GM19023 (cell line): ENCODE results near the gene SLC6A7.
"Not testable (repeated sequence)": the region's sequence is repeated elsewhere in the genome, so short reads cannot be mapped to it uniquely, and the experiment has no call there.

Source experiments
- ATAC-seq: cut with Tn5 transposase; IDR thresholded peaks from one replicate; pipeline ENCODE4 v1.9.1; 2021; ENCODE audit warnings: mild to moderate bottlenecking, moderate library complexity; ENCODE audit not compliant: unreplicated experiment

Gene SLC6A7

GRCh38 chr5:150239099-150239793 lies 49.4 kb downstream of the SLC6A7 start:
- no peak for ATAC-seq

DNA sequence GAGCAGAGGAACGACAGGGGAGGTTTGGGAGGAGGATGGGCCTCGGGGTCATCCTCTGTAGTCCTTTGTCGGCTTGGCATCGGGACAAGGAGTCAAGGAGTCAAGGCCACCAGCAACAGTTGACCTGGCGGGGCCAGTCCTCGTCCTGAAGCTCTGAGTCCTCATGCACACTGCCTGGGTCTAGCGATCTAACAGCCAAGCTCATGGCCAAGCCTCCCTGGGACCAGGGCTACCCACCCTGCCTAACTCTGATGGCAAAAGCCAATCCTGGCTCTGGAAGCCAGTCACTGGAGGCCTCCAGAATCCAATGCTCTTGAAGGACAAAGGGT lies 49.9 kb downstream of the SLC6A7 start:
- no peak for ATAC-seq

- no peak for ATAC-seq
Observed at GRCh38 chr5:150241298-150242160, 51.7 kb downstream of the SLC6A7 start.

DNA sequence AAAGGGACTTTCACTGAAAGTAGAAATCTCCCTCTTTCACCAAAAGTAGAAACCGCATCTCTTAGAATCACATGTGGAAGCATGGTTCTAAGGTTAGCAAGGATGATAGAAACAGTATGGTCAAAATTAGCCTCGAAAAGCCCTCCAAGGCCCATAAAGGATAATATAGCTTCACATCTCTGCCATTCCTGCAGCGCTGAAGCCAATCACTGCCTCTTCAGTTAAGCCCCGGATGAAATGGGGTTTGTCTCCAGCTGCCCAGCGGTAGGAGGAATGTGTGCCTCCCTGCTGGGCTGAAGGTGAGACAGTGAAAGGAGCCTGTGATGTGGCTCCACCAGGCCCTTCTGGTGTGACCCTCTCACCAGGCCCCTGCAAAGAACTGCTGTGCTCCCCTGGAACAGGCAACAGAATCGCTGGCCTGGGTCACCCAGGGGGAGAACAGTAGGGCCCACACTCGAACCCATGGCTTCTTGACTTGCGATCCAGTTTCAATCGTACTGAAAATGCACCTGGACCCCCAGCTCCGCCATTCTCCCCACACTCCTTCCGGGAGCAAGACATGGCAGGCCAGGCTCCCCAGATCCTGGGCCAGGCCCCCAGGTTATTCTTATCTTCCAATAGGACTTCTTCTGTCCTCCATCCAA lies 52.5 kb downstream of the SLC6A7 start:
- ATAC-seq: no peak

DNA sequence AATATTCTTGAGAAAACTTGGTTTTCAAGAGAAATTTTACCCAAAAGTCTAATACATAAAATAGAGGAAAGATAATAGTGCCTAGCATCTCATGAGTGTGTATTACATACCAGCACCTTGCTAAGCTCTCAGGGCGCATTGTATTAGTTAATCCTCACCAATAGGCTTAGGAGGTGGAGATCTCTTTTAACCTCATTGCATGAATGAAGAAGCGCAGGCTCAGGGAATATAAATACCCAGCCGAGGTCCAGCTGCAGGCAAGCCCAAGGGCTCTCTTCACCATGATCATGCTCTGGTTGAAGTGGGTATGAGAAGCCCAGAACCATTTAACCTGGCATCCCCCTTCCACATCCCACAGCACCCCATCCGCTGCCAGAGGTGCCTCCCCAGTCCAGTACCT lies 53.7 kb downstream of the SLC6A7 start:
- no peak for ATAC-seq

- no peak for ATAC-seq
Observed at GRCh38 chr5:150244209-150244608, 54.3 kb downstream of the SLC6A7 start.

DNA sequence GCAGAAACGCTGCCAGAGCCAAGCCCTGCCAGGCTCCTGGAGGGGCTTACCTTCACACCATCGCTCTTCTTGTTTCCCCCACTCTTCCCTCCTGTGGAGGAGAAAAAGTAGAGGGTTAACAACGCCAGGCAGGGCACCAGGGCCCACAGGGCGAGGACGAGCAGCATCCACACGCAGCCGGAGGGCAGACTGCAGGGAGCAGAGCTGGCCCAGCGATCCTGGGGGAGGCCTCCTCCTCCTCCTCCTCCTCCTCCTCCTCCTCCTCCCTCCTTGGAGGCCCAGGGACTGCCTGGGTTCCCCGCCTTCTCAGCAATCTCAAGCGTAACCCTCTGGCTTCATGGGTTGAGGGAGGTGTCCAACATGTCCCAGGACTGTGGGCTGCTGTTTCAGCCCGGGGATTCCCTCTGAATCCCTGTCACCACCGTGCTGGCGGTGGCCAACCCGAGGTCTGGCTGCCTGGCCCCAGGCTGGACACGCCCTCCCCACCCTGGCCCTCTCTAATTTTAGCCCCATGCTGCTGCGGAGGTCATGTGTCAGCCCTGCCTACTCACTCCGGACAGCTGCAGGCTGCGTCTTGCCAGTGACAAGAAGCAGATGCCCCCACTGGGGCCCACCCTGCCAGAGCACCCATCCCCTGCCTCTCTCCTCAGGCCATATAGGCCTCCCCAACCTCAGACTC lies 55.4 kb downstream of the SLC6A7 start:
- no peak for ATAC-seq

- no peak for ATAC-seq
Observed at GRCh38 chr5:150245808-150246207, 55.9 kb downstream of the SLC6A7 start.

DNA sequence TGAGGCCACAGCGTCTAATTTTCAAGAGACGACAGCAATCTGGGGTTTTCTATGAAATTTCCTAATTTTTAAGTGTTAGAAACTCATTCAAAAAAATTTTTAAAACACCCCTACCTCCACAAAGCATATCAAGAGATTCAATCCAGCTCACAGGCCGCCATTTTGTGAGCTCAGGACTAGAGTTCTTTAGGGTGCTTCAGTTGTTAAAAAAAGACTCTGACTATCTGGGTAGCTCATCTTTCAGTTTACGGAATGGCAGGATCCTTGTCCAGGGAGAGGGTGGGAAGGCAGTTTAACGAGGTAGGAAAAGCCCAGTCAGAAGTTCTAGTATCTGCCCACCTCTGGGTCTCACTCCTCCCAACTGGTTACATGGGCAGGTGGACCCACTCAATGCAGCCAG lies 56.6 kb downstream of the SLC6A7 start:
- ATAC-seq: no peak

- no peak for ATAC-seq
Observed at GRCh38 chr5:150246835-150247234, 57.0 kb downstream of the SLC6A7 start.

GRCh38 chr5:150247726-150248125 lies 57.9 kb downstream of the SLC6A7 start:
- ATAC-seq: no peak

GRCh38 chr5:150248493-150248892 lies 58.6 kb downstream of the SLC6A7 start:
- ATAC-seq: not testable (repeated sequence)

- no peak for ATAC-seq
Observed at GRCh38 chr5:150248946-150249345, 59.1 kb downstream of the SLC6A7 start.

DNA sequence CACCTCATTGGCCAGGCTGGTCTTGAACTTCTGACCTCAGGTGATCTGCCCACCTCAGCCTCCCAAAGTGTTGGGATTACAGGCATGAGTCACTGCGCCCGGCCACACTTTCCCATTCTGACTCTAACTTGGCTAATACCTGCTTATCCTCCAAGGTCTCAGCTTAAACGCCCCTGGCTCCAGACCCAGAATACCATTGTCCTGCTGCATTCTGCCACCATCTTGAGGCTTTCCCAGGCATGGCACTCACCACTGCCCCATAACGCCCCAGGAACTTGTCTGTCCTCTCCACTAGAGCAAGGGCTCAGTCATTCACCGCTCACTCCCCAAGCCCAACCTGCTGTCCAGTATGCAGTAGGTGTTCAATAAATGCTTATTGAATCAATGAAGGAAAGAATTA lies 59.9 kb downstream of the SLC6A7 start:
- ATAC-seq: no peak

- ATAC-seq: no peak
Observed at GRCh38 chr5:150251504-150251903, 61.6 kb downstream of the SLC6A7 start.

- no peak for ATAC-seq
Observed at GRCh38 chr5:150252489-150252888, 62.6 kb downstream of the SLC6A7 start.

DNA sequence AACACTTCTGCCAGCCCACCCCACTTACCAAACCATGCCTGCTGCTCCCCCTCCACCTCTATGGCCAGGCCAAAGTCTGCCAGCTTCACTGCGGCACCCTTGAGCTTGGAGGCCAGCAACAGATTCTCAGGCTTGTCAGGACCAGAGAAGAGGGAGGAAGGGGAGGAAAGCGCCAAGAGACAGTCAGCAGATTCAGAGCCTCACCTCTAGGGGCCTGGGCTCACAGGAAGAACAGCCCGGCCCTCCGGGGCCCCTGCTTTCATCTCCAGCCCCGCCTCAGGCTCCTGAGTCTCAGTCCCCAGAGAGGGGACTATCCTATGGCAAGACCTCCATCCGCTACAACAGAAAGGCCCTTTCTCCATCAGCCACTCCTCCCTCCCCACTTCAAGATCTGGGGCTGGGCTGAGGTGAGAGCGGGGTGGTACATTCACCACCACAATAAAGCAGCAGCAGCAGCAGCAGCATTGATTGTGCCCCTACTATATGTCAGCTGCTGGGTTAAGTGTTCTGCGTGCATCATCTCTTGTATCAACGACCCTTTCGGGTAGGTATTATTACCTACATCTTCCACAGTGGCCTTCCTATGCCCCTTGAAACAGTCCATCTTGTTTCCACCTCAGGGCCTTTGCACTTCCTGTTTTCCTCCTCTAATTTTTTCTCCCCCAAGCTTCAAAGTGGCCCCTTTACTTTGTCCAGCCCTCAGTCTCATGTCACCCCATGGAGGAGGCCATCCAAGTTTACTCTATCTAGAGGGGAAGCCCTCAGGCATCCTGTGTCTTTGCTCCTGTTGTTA lies 63.8 kb downstream of the SLC6A7 start:
- ATAC-seq: no peak

GRCh38 chr5:150254363-150254762 lies 64.5 kb downstream of the SLC6A7 start:
- no peak for ATAC-seq

DNA sequence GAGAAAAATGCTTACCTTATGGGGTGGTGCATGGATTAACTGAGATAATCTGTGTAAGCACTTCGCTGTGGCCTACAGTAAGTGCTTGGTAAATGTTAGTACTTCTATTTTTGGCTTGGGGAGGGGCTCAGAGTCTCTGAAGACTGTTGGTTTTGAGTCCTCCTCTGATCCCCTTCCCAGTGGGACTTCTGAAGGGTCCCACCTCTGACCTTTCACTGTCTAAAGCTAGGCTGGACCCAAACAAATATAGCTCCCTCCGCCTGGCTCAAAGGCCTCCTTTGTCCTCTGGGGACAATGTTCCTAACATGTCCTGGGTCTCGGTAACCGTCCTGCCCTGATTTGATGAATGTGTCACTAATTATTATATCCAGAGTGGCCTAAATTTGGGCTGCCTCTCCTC lies 64.9 kb downstream of the SLC6A7 start:
- ATAC-seq: no peak

DNA sequence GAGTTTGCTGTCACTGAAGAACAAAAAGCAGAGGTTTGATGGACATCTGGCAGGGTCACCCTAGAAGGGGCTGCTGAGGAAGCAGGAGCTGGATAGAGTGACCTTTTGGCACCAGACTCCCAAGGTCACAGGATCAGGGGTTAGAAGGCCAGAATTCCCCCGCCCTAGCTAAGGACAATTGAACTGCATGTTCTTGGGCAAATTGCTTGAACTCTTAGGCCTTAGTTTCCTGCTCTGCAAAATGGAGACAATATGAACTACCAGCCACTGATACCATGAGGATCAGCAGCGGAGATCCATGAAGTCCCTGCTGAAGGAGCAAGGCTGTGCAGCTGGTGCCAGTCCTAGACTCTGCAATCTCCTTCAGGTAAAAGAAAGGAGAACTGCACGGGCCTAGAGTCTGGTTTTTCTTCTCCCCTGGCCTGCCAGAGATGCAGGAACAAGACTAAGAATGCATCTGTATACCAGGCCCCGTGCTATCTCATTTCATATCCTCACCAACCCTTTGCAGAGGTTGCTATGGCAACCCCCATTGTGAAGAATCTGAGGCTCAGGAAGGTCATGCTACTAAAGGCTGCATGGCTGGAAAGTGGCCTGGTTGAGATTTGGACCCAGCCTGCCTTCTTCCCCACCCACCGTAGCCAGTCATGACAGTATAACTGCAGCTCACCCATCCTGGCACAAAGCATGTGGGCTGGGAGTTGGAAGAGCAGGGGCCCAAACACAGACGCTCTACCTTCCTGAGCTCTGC lies 66.0 kb downstream of the SLC6A7 start:
- ATAC-seq: no peak
